HepG2 (cell line): ENCODE measurements around the gene FAM83F. TPM values are rescaled to one million over a fixed set of nuclear protein-coding genes. Genes with fewer than 3 reads are reported as not detected.

ENCODE experiments used
- ATAC-seq: fragments of 200-7000 bp; cut with Tn5 transposase; 3 replicates; pipeline ENCODE4 v1.9.1; 2020; ENCODE audit warnings: mild to moderate bottlenecking, moderate library complexity
- BruUV-seq: library from RNA; stranded (reverse); fragments of 400-500 nt; replicated peaks from 2 replicates; lab custom pipeline; 2021; lab: Mats Ljungman, UMichigan
- CTCF ChIA-PET: fragments of 300-600 bp; formaldehyde crosslinking; extraction: SDS; loops from one replicate; lab custom pipeline; 2021; ENCODE audit warnings: low total read pairs, inconsistent platforms, low intra/inter-chr PET ratio; lab: Yijun Ruan, JAX
- POLR2A ChIA-PET: fragments of 350-600 bp; sonication (Branson Sonifier 250); formaldehyde crosslinking; loops from one replicate; lab custom pipeline; 2020; ENCODE audit warnings: antibody characterized with exemption, inconsistent platforms; lab: Yijun Ruan, JAX
- DNase-seq: peaks from one replicate; pipeline ENCODE4 v3.0.0-alpha.2; 2015; ENCODE audit warnings: low spot score
- FAIRE-seq: peaks from 3 replicates; lab custom pipeline; 2011; peaks lifted over from hg19 to GRCh38; lab: Jason Lieb, UNC
- H2AFZ ChIP-seq: one replicate; pipeline ENCODE4 v1.6.1; 2011; ENCODE audit warnings: low read length, inconsistent platforms
- H3K27ac ChIP-seq: fragments of 300-600 bp; 3 replicates; pipeline ENCODE4 v1.8.0; 2011; ENCODE audit warnings: mixed run types, mild to moderate bottlenecking, mixed read lengths, low read length, inconsistent platforms; ENCODE audit not compliant: insufficient read depth; ENCODE audit errors: extremely low read length
- H3K27me3 ChIP-seq, 2 experiments: fragments of 200-600 bp in 1 of 2; 2 replicates in 1 of 2; 3 replicates in 1 of 2; pipeline versions ENCODE4 v1.6.0 to v1.8.0; 2011; ENCODE audit warnings: low read length in 2 of 2, mild to moderate bottlenecking in 2 of 2, moderate library complexity in 2 of 2, inconsistent platforms in 1 of 2; ENCODE audit not compliant: insufficient read depth in 2 of 2, control insufficient read depth in 1 of 2
- H3K36me3 ChIP-seq, 2 experiments: fragments of 200-600 bp in 1 of 2; replicated peaks in 1 of 2; 2 replicates in 1 of 2; 3 replicates in 1 of 2; pipeline versions ENCODE4 v1.5.1 to v1.8.0; 2011; ENCODE audit warnings: low read length in 2 of 2, inconsistent platforms in 1 of 2; ENCODE audit not compliant: insufficient read depth in 2 of 2, control insufficient read depth in 1 of 2
- H3K4me1 ChIP-seq: 2 replicates; pipeline ENCODE4 v1.5.1; 2012; ENCODE audit warnings: low read length, inconsistent platforms; ENCODE audit not compliant: insufficient read depth
- H3K4me2 ChIP-seq: 2 replicates; pipeline ENCODE4 v1.6.0; 2011; ENCODE audit warnings: low read depth, low read length, inconsistent platforms
- H3K4me3 ChIP-seq, 3 experiments: fragments of 200-600 bp in 1 of 3; sonication (generic), shearing (Covaris generic) in 1 of 3; replicated peaks in 1 of 3; 2 replicates each; pipeline ENCODE4 v1.5.1; 2011 to 2016; ENCODE audit warnings: low read length in 3 of 3, inconsistent platforms in 2 of 3, low read depth in 2 of 3, mild to moderate bottlenecking in 2 of 3, control low read depth in 1 of 3, mixed read lengths in 1 of 3; ENCODE audit not compliant: insufficient read depth in 1 of 3
- H3K79me2 ChIP-seq: one replicate; pipeline ENCODE4 v1.6.1; 2011; ENCODE audit warnings: low read length, inconsistent platforms; ENCODE audit not compliant: insufficient read depth
- H3K9ac ChIP-seq: 2 replicates; pipeline ENCODE4 v1.6.0; 2011; ENCODE audit warnings: mild to moderate bottlenecking, low read depth, low read length, inconsistent platforms; ENCODE audit not compliant: insufficient read depth
- H3K9me3 ChIP-seq: 2 replicates; pipeline ENCODE4 v1.5.1; 2012; ENCODE audit warnings: mild to moderate bottlenecking, low read length
- H4K20me1 ChIP-seq: 2 replicates; pipeline ENCODE4 v1.6.0; 2011; ENCODE audit warnings: inconsistent platforms, mild to moderate bottlenecking, low read length, moderate library complexity; ENCODE audit not compliant: insufficient read depth
- CC2D1A ChIP-seq: sonication (generic); formaldehyde crosslinking; IDR thresholded peaks from 2 replicates; pipeline ENCODE4 v1.8.1; 2023; ENCODE audit warnings: mild to moderate bottlenecking, missing genetic modification reagents
- HNRNPLL ChIP-seq: fragments of 200-400 bp; formaldehyde crosslinking; IDR thresholded peaks from 2 replicates; pipeline ENCODE4 v1.6.1; 2017; ENCODE audit warnings: mild to moderate bottlenecking, low read depth, low read length; ENCODE audit not compliant: poor library complexity, severe bottlenecking
- MTA1 ChIP-seq: sonication (generic); formaldehyde crosslinking; IDR thresholded peaks from 2 replicates; pipeline ENCODE4 v1.4.0; 2020; ENCODE audit warnings: missing genetic modification reagents, mild to moderate bottlenecking, borderline replicate concordance
- SAP130 ChIP-seq: IDR thresholded peaks from 2 replicates; pipeline ENCODE4 v1.6.1; 2016; ENCODE audit warnings: low read depth
- SMARCC2 ChIP-seq: fragments of 450-650 bp; IDR thresholded peaks from 2 replicates; pipeline ENCODE4 v1.6.1; 2017; ENCODE audit warnings: antibody characterized with exemption, mild to moderate bottlenecking
- ZBTB3 ChIP-seq: sonication (generic); formaldehyde crosslinking; IDR thresholded peaks from 2 replicates; pipeline ENCODE4 v1.4.0; 2020; ENCODE audit warnings: low read depth, mild to moderate bottlenecking, moderate library complexity, missing genetic modification reagents, borderline replicate concordance
- ZNF121 ChIP-seq: sonication (generic); formaldehyde crosslinking; IDR thresholded peaks from 2 replicates; pipeline ENCODE4 v1.5.0; 2020; ENCODE audit warnings: mild to moderate bottlenecking, missing genetic modification reagents
- ZNF205 ChIP-seq: IDR thresholded peaks from 2 replicates; pipeline ENCODE4 v1.6.1; 2018; ENCODE audit warnings: missing biosample characterization, missing genetic modification reagents
- ZNF350 ChIP-seq: sonication (generic); formaldehyde crosslinking; IDR thresholded peaks from 2 replicates; pipeline ENCODE4 v1.4.0; 2020; ENCODE audit warnings: mild to moderate bottlenecking, low read depth, missing genetic modification reagents, borderline replicate concordance
- ZNF792 ChIP-seq: IDR thresholded peaks from 2 replicates; pipeline ENCODE4 v1.6.1; 2016
- ZNF83 ChIP-seq: sonication (generic); formaldehyde crosslinking; IDR thresholded peaks from 2 replicates; pipeline ENCODE4 v1.4.0; 2020; ENCODE audit warnings: missing genetic modification reagents, mild to moderate bottlenecking, borderline replicate concordance
- WGBS: methylation state at CpG from one replicate; pipeline ENCODE4 v1.1.6; 2017; ENCODE audit warnings: low lambda C conversion rate; 5-methylcytosine and 5-hydroxymethylcytosine counted together
- in situ Hi-C: cut with HindIII; loops from 2 replicates; pipeline ENCODE4 v1.10.0; 2017; ENCODE audit warnings: low pct_unique_long_range_greater_than_20kb; ENCODE audit not compliant: extremely low pct_ligation_motif_present
- intact Hi-C: fragments of 100-400 bp; cut with micrococcal nuclease; formaldehyde crosslinking; loops from one replicate; pipeline ENCODE4 v1.10.0; 2022; ENCODE audit not compliant: unreplicated experiment
- polyA plus RNA-seq, 8 experiments: library from polyadenylated mRNA; depleted of rRNA in 3 of 8; stranded (reverse) in 7 of 8; unstranded in 1 of 8; fragments of >200 nt; fragmentation: Illumina TruSeq in 4 of 8; extraction: Trizol in 4 of 8; gene quantifications; 2 replicates each; pipeline versions ENCODE4 v1.2.1 to v1.2.3, GENCODE V29; 2011 to 2016; ENCODE audit warnings: low read depth in 4 of 8, missing spikeins in 1 of 8, mixed read lengths in 1 of 8; ENCODE audit not compliant: insufficient read depth in 1 of 8
- total RNA-seq, 5 experiments: library from RNA; depleted of rRNA; stranded (reverse); fragments of >200 nt; fragmentation: Illumina TruSeq; extraction: Trizol; gene quantifications; 2 replicates each; pipeline ENCODE4 v1.2.3, GENCODE V29; 2016; ENCODE audit warnings: low read depth in 1 of 5
- TF ChIP-seq, protein P1 (sequence below): sonication (generic); formaldehyde crosslinking; IDR thresholded peaks from 2 replicates; pipeline ENCODE4 v1.4.0; 2020; ENCODE audit warnings: missing genetic modification reagents

Gene FAM83F
- total and polyA plus RNA-seq, 2 of the 13 experiments (the other 11 are each of a cell fraction or from before 2014, with no cell fraction given): not detected

DNA sequence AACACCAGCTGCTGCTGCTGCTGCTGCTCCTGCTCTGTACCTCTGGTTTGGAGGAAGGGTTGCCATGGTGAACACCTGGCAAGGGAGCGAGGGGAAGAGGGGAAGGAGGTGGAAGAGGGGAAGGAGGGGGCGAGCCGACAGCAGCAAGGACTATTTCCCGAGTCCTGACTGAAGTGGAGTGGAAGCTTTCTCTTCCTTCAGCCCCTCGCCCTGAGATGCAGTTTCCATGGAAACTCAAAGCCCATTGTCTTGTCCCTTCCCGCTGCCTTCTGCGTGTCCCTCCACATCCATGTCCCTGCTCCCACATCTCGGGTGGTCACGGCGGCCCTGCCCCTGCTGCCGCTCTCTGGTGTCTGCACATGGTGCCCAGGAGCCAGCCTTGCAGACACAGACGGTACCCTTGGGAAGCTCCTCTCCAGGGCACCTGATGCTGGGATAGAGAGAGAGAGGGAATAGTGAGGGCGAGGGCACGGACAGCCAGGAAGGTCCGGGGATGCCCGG is 28.6 kb downstream of the FAM83F start:
- no peak for ATAC-seq
- no peak for DNase-seq
- Histone ChIP-seq H3K4me2 (no peak overlapping the region), H3K4me1 (peaks cover 5% of the 10 kb centered on the region), H2AFZ (no peak overlapping the region), H3K27me3 (peaks cover 4 to 57% of the 10 kb centered on the region in 2 experiments; a peak in 4 of 5 replicates), H3K79me2 (no peaks in the 10 kb centered on the region), H3K36me3 (no peaks in the 10 kb centered on the region), H3K27ac (no peak overlapping the region), H3K4me3 (no peak overlapping the region), H4K20me1 (no peaks in the 10 kb centered on the region), H3K9me3 (no peaks in the 10 kb centered on the region), H3K9ac (no peak overlapping the region)
- intact Hi-C loops (no loop called here), in situ Hi-C loops (no loop called here)
- TF ChIP-seq ZNF83 (CRISPR knock-in tag) (no peak), ZNF121 (CRISPR knock-in tag) (no peak), ZNF792 (no peak), HNRNPLL (no peak), MTA1 (CRISPR knock-in tag) (no peak), ZBTB3 (CRISPR knock-in tag) (no peak), ZNF205 (CRISPR knock-in tag) (no peak), ZNF350 (CRISPR knock-in tag) (no peak), CC2D1A (no peak), SAP130 (CRISPR knock-in tag) (no peak), SMARCC2 (no peak)
- TF ChIP-seq, protein P1, sequence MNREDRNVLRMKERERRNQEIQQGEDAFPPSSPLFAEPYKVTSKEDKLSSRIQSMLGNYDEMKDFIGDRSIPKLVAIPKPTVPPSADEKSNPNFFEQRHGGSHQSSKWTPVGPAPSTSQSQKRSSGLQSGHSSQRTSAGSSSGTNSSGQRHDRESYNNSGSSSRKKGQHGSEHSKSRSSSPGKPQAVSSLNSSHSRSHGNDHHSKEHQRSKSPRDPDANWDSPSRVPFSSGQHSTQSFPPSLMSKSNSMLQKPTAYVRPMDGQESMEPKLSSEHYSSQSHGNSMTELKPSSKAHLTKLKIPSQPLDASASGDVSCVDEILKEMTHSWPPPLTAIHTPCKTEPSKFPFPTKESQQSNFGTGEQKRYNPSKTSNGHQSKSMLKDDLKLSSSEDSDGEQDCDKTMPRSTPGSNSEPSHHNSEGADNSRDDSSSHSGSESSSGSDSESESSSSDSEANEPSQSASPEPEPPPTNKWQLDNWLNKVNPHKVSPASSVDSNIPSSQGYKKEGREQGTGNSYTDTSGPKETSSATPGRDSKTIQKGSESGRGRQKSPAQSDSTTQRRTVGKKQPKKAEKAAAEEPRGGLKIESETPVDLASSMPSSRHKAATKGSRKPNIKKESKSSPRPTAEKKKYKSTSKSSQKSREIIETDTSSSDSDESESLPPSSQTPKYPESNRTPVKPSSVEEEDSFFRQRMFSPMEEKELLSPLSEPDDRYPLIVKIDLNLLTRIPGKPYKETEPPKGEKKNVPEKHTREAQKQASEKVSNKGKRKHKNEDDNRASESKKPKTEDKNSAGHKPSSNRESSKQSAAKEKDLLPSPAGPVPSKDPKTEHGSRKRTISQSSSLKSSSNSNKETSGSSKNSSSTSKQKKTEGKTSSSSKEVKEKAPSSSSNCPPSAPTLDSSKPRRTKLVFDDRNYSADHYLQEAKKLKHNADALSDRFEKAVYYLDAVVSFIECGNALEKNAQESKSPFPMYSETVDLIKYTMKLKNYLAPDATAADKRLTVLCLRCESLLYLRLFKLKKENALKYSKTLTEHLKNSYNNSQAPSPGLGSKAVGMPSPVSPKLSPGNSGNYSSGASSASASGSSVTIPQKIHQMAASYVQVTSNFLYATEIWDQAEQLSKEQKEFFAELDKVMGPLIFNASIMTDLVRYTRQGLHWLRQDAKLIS (CRISPR knock-in tag): no peak
- ChIA-PET CTCF (interaction anchor here (2.5 kb wide), 1 partner anchor 488 kb away, joined by 21 read pairs; no protein-coding TSS in a partner anchor), POLR2A (no interaction called here)
- no TSS peak for BruUV-seq
- WGBS: 16% methylated on average over 13 of the region's 16 CpGs
- FAIRE-seq: no peak
